IMR-90 (cell line): ENCODE data around the gene CD44. TPM values are rescaled to one million over a fixed set of nuclear protein-coding genes. Genes with fewer than 3 reads are reported as not detected.

Experiments
- ATAC-seq: fragments of 200-7000 bp; cut with Tn5 transposase; 2 replicates; pipeline ENCODE4 v1.9.1; 2020; ENCODE audit warnings: low read depth, mild to moderate bottlenecking, moderate library complexity
- BruUV-seq: library from RNA; stranded (reverse); fragments of 400-500 nt; replicated peaks from 2 replicates; lab custom pipeline; 2021; lab: Mats Ljungman, UMichigan
- CTCF ChIA-PET: fragments of 300-600 bp; formaldehyde crosslinking; extraction: SDS; loops from one replicate; lab custom pipeline; 2021; ENCODE audit warnings: antibody characterized with exemption; lab: Yijun Ruan, JAX
- POLR2A ChIA-PET: fragments of 300-600 bp; sonication (Branson Sonifier 250); formaldehyde crosslinking; loops from one replicate; lab custom pipeline; 2022; ENCODE audit warnings: antibody characterized with exemption; ENCODE audit not compliant: unreplicated experiment; lab: Charles Lee
- DNase-seq: peaks from one replicate; pipeline ENCODE4 v3.0.0; 2013
- H2AFZ ChIP-seq: replicated peaks from 2 replicates; pipeline ENCODE3; 2013; ENCODE audit warnings: low read length, mild to moderate bottlenecking; ENCODE audit not compliant: poor library complexity
- H2AK5ac ChIP-seq: 2 replicates; pipeline ENCODE4 v1.6.1; 2013; ENCODE audit warnings: low read depth, low read length, inconsistent platforms
- H2AK9ac ChIP-seq: replicated peaks from 2 replicates; pipeline ENCODE3; 2013; ENCODE audit warnings: mild to moderate bottlenecking, low read depth, low read length, moderate library complexity; ENCODE audit not compliant: poor library complexity
- H2BK120ac ChIP-seq: 2 replicates; pipeline ENCODE4 v1.6.1; 2013; ENCODE audit warnings: low read depth, low read length, inconsistent platforms
- H2BK15ac ChIP-seq: 3 replicates; pipeline ENCODE4 v1.6.1; 2013; ENCODE audit warnings: low read depth, low read length, inconsistent platforms
- H2BK20ac ChIP-seq: 2 replicates; pipeline ENCODE4 v1.6.1; 2013; ENCODE audit warnings: low read depth, mild to moderate bottlenecking, inconsistent platforms, low read length, moderate library complexity
- H2BK5ac ChIP-seq: 2 replicates; pipeline ENCODE4 v1.6.1; 2013; ENCODE audit warnings: mild to moderate bottlenecking, low read depth, low read length, inconsistent platforms; ENCODE audit not compliant: poor library complexity, severe bottlenecking
- H3K14ac ChIP-seq: replicated peaks from 2 replicates; pipeline ENCODE4 v1.6.1; 2013; ENCODE audit warnings: low read depth, low read length, inconsistent platforms
- H3K18ac ChIP-seq: 2 replicates; pipeline ENCODE4 v1.6.1; 2013; ENCODE audit warnings: low read depth, low read length, control low read depth
- H3K23ac ChIP-seq: 2 replicates; pipeline ENCODE4 v1.6.1; 2013; ENCODE audit warnings: low read depth, low read length, inconsistent platforms
- H3K27ac ChIP-seq: 2 replicates; pipeline ENCODE4 v1.5.1; 2013; ENCODE audit warnings: mild to moderate bottlenecking, control low read depth, low read length; ENCODE audit not compliant: insufficient read depth
- H3K27me3 ChIP-seq: 2 replicates; pipeline ENCODE4 v1.6.1; 2013; ENCODE audit warnings: low read length; ENCODE audit not compliant: control insufficient read depth, insufficient read depth
- H3K36me3 ChIP-seq: 2 replicates; pipeline ENCODE4 v1.6.1; 2013; ENCODE audit warnings: low read length, mixed read lengths; ENCODE audit not compliant: control insufficient read depth, insufficient read depth
- H3K4ac ChIP-seq: 2 replicates; pipeline ENCODE4 v1.6.1; 2013; ENCODE audit warnings: low read depth, low read length, inconsistent platforms
- H3K4me1 ChIP-seq: 2 replicates; pipeline ENCODE4 v1.6.1; 2013; ENCODE audit warnings: low read length, mixed read lengths; ENCODE audit not compliant: control insufficient read depth, insufficient read depth
- H3K4me2 ChIP-seq: 2 replicates; pipeline ENCODE4 v1.6.1; 2013; ENCODE audit warnings: low read depth, mild to moderate bottlenecking, control low read depth, low read length, moderate library complexity
- H3K4me3 ChIP-seq: 2 replicates; pipeline ENCODE4 v1.5.1; 2013; ENCODE audit warnings: low read depth, mild to moderate bottlenecking, control low read depth, low read length, moderate library complexity; ENCODE audit not compliant: insufficient read depth
- H3K56ac ChIP-seq: 2 replicates; pipeline ENCODE4 v1.6.1; 2013; ENCODE audit warnings: low read length, inconsistent platforms; ENCODE audit not compliant: insufficient read depth; ENCODE audit errors: extremely low read depth
- H3K79me1 ChIP-seq, 2 experiments: 2 replicates each; pipeline ENCODE4 v1.6.1; 2013; ENCODE audit warnings: low read length in 2 of 2, inconsistent platforms in 1 of 2, low read depth in 1 of 2
- H3K9ac ChIP-seq: 2 replicates; pipeline ENCODE4 v1.6.1; 2013; ENCODE audit warnings: low read depth, low read length, control low read depth
- H3K9me1 ChIP-seq: 2 replicates; pipeline ENCODE4 v1.6.1; 2013; ENCODE audit warnings: low read length, inconsistent platforms; ENCODE audit not compliant: insufficient read depth
- H3K9me3 ChIP-seq: 2 replicates; pipeline ENCODE4 v1.6.1; 2013; ENCODE audit warnings: low read length; ENCODE audit not compliant: control insufficient read depth, insufficient read depth
- H4K20me1 ChIP-seq: 2 replicates; pipeline ENCODE4 v1.6.1; 2013; ENCODE audit warnings: low read length, inconsistent platforms; ENCODE audit not compliant: insufficient read depth
- H4K5ac ChIP-seq: 2 replicates; pipeline ENCODE4 v1.6.1; 2013; ENCODE audit warnings: mild to moderate bottlenecking, low read depth, low read length, control low read depth
- H4K8ac ChIP-seq, 2 experiments: 2 replicates each; pipeline ENCODE4 v1.6.1; 2013; ENCODE audit warnings: low read depth in 2 of 2, low read length in 2 of 2, control low read depth in 1 of 2, inconsistent platforms in 1 of 2
- H4K91ac ChIP-seq: 2 replicates; pipeline ENCODE4 v1.6.1; 2013; ENCODE audit warnings: low read depth, low read length, inconsistent platforms; ENCODE audit not compliant: insufficient read depth
- BHLHE40 ChIP-seq: fragments of 150-350 bp; IDR thresholded peaks from 2 replicates; pipeline ENCODE4 v1.6.1; 2016; ENCODE audit warnings: mild to moderate bottlenecking, low read depth, low read length
- CHD1 ChIP-seq: IDR thresholded peaks from 2 replicates; pipeline ENCODE4 v1.6.1; 2012; ENCODE audit warnings: low read depth, low read length, improper control_type of control experiment
- FOS ChIP-seq: fragments of 150-350 bp; IDR thresholded peaks from 2 replicates; pipeline ENCODE4 v1.6.1; 2016; ENCODE audit warnings: low read depth, low read length
- MAZ ChIP-seq: IDR thresholded peaks from 2 replicates; pipeline ENCODE4 v1.6.1; 2012; ENCODE audit warnings: low read depth, mild to moderate bottlenecking, low read length, improper control_type of control experiment, moderate library complexity, borderline replicate concordance
- POLR2A ChIP-seq: IDR thresholded peaks from 2 replicates; pipeline ENCODE4 v1.6.1; 2012; ENCODE audit warnings: mild to moderate bottlenecking, low read depth, low read length
- RAD21 ChIP-seq: IDR thresholded peaks from 2 replicates; pipeline ENCODE4 v1.6.1; 2012; ENCODE audit warnings: low read length, improper control_type of control experiment
- RFX5 ChIP-seq: IDR thresholded peaks from 2 replicates; pipeline ENCODE4 v1.8.0; 2012; ENCODE audit warnings: low read depth, mild to moderate bottlenecking, low read length, moderate library complexity
- WGBS, 2 experiments: methylation state at CpG; one replicate each; pipeline versions ENCODE4 v1.1.5 to v1.1.7; 2013; ENCODE audit warnings: missing lambda C conversion rate in 2 of 2; ENCODE audit not compliant: insufficient read length in 1 of 2; ENCODE audit errors: extremely low coverage in 2 of 2; 5-methylcytosine and 5-hydroxymethylcytosine counted together
- dilution Hi-C: fragments of 300-500 bp; cut with HindIII; formaldehyde crosslinking; loops from one replicate; pipeline ENCODE4 v1.14.3; 2018; ENCODE audit warnings: low sequenced_read_pairs; ENCODE audit not compliant: unreplicated experiment
- in situ Hi-C: fragments of 300-500 bp; cut with MboI; formaldehyde crosslinking; loops from 3 replicates; pipeline ENCODE4 v1.14.3; 2019; ENCODE audit warnings: low sequenced_read_pairs, inconsistent platforms, mixed read lengths
- intact Hi-C: fragments of 100-400 bp; cut with micrococcal nuclease; formaldehyde crosslinking; loops from 2 replicates; pipeline ENCODE4 v1.10.0; 2022
- polyA plus RNA-seq, 3 experiments: library from polyadenylated mRNA; depleted of rRNA; stranded (reverse); fragments of >200 nt; gene quantifications; 2 replicates each; pipeline ENCODE4 v1.2.3, GENCODE V29; 2012; ENCODE audit warnings: low replicate concordance in 1 of 3
- total RNA-seq: library from RNA; depleted of rRNA; stranded (reverse); fragments of >200 nt; gene quantifications from 2 replicates; pipeline ENCODE4 v1.2.3, GENCODE V29; 2012
- TF ChIP-seq, protein P1 (sequence below): fragments of 150-350 bp; IDR thresholded peaks from 2 replicates; pipeline ENCODE4 v1.6.1; 2017; ENCODE audit warnings: mild to moderate bottlenecking, antibody characterized with exemption, low read length, low read depth

Gene CD44
- total and polyA plus RNA-seq, 2 of the 4 experiments (the other 2 are of a cell fraction): 357 to 947 TPM

DNA sequence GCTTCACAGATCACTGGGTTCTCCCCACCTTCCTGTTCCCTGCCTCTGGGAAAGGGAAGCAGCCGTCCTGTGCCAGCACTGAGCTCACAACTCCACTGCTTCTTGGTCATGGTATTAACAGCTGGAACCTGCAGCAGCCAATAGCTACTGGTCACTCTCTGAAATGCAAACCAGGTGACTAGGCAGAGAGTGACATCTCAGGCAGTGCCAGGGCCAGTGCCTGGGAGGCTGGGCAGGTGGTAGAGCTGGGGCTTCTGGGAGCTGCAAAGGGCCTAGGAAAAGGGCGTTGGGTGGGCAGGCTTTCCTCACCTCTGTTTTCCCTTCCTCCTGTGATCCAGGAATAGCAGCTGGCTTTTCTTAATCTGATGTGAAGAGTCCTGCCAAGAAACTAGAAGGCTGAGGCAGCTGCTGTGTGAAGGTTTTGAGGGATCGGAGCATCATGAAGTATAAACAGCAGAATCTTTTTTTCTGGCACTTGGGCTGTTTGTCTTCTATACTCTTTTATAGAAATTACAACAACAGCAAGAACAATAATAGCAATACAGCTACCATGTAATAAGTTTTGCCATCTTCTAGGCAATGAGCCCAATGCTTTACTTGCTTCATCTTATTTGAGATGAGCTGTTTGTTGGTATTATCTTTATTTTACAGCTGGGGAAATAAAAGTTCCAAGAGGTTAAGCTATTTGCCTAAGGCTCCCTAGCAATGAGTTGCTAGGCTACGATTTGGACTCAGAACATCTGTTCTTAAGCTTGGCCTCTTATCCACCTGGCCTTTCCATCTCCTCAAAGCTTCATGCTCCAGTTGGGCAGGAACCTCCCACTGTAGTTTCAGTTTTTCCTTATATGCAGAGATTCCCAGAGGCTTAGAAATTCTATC is 22.0 kb upstream of the CD44 start:
- no CpG with 5 or more reads among the region's 4 CpGs for WGBS, 2 experiments
- peak overlapping the region; percentile 7; the same call in 1 of the 2 replicates for H3K18ac ChIP-seq
- no peak overlapping the region for H2AFZ ChIP-seq
- TF ChIP-seq RFX5 (no peak), POLR2A (no peak), CHD1 (no peak), FOS (no peak), BHLHE40 (no peak), MAZ (no peak), RAD21 (no peak)
- TF ChIP-seq, protein P1, sequence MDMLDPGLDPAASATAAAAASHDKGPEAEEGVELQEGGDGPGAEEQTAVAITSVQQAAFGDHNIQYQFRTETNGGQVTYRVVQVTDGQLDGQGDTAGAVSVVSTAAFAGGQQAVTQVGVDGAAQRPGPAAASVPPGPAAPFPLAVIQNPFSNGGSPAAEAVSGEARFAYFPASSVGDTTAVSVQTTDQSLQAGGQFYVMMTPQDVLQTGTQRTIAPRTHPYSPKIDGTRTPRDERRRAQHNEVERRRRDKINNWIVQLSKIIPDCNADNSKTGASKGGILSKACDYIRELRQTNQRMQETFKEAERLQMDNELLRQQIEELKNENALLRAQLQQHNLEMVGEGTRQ: no peak
- no peak overlapping the region; the same call in 1 of the 2 replicates for H3K27ac ChIP-seq
- no peak overlapping the region for H3K9ac ChIP-seq
- no peak overlapping the region; the same call in 1 of the 2 replicates for H3K4ac ChIP-seq
- no peaks in the 10 kb centered on the region for H3K9me3 ChIP-seq
- ATAC-seq: peak; percentile 62
- in situ Hi-C loops: no loop called here
- intact Hi-C loops: no loop called here
- H2BK5ac ChIP-seq: no peak overlapping the region
- H2BK120ac ChIP-seq: peak overlapping the region; percentile 18; the same call in 1 of the 2 replicates
- no peak overlapping the region; the same call in 1 of the 2 replicates for H3K23ac ChIP-seq
- H4K5ac ChIP-seq: no peak overlapping the region
- H3K36me3 ChIP-seq: no peaks in the 10 kb centered on the region
- H4K20me1 ChIP-seq: peaks cover 4% of the 10 kb centered on the region; the same call in 1 of the 2 replicates
- peaks cover 9% of the 10 kb centered on the region for H3K27me3 ChIP-seq
- no peak overlapping the region for H3K4me3 ChIP-seq
- peak overlapping the region; percentile 61; the same call in 1 of the 3 replicates for H2BK15ac ChIP-seq
- H2AK5ac ChIP-seq: peak overlapping the region; percentile 31
- H2BK20ac ChIP-seq: no peak overlapping the region
- no peak overlapping the region for H2AK9ac ChIP-seq
- peaks cover 7% of the 10 kb centered on the region for H3K4me1 ChIP-seq
- peaks cover 0 to 3% of the 10 kb centered on the region in 2 experiments; a peak in 1 of 4 replicates for H3K79me1 ChIP-seq
- peaks cover 4% of the 10 kb centered on the region for H3K9me1 ChIP-seq
- BruUV-seq: no TSS peak
- ChIA-PET POLR2A (no interaction called here), CTCF (interaction anchor here (0.6 to 0.8 kb wide), 2 partner anchors 17 to 87 kb away, joined by 5 read pairs; no protein-coding TSS in a partner anchor)
- dilution Hi-C loops: no loop called here
- DNase-seq: peak; percentile 55
- no peak overlapping the region for H4K8ac ChIP-seq
- H3K4me2 ChIP-seq: peak overlapping the region; percentile 25; the same call in 1 of the 2 replicates
- H3K56ac ChIP-seq: no peak overlapping the region
- no peak overlapping the region for H3K14ac ChIP-seq
- no peak overlapping the region for H4K91ac ChIP-seq
